Pons (tissue), 1 donor: Measurements from ENCODE around the gene FNDC3A.
"Not testable (repeated sequence)": the region's sequence is repeated elsewhere in the genome, so short reads cannot be mapped to it uniquely, and the experiment has no call there.

Source experiments
- DNase-seq: peaks from one replicate; pipeline ENCODE4 v3.0.0-alpha.2; 2016; ENCODE audit warnings: low spot score

FNDC3A gene

DNA sequence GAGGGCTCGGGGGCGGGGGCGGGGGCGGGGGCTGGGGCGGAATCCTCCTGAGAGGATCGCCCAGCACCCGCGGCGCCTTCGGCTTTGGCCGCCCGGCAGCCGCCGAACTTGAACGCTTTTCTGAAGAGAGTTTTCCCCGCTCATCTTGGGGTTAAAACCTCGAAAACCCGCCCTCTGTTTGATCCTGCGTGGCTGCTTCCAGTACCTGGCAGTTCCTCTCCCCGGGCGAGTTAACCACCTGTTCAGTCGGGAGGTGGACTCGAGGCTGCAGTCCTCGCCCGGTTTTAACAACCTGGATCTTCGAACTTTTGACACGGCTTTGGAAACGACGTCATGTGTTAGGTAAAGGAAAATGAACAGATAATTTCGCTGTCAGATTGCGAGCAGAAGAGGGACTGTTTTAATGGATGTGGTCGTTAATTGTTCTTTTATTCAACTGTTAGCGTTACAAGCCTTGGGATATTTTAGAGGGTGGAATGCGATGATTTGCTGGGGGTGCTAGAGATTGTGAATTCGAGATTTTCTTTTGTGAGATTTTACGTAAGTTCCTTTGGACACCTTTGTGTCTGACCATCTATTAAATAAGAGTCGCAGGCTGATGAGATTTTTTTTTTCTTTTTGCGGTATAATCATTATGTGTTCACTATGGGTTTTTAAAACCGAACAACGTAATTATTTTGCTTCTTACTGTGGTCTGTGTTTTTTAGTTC, 1.0 kb downstream of the FNDC3A start:
- peak; percentile 71 for DNase-seq

DNA sequence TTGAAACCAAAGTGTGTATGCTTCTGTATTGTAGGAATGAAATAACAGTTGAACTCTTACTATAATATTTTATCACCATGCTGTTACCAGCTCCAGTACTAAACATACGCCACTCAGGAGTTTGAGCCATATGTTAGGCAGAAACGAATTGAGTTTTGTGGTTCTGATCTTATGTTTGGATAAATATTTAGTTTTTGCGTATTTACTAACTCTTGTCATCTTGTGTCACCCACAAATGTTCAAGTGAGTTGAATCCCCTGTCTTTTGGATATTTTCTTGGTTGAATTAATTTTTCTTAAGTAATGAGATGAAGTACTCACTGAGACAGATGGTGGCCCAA, 1.5 kb downstream of the FNDC3A start:
- DNase-seq = peak; percentile 58

DNA sequence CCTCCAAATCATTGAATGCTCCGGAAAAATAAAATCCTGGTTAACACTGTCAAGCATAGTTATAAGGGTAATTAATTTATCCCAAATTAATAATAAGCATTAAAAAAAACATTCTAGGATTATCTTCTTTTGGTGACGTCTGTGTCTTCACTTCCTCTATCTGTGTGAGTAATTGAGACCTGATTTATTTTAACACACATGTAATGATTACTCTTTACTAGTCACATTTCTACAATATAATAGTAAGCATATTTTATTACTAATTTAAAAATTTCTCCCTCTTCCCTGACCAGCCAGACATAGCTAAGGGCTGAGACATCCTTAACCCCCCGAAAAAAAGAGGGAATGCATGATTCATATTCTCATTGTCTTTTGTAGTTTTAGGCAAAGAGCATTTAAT, 2.3 kb downstream of the FNDC3A start:
- no peak for DNase-seq

DNA sequence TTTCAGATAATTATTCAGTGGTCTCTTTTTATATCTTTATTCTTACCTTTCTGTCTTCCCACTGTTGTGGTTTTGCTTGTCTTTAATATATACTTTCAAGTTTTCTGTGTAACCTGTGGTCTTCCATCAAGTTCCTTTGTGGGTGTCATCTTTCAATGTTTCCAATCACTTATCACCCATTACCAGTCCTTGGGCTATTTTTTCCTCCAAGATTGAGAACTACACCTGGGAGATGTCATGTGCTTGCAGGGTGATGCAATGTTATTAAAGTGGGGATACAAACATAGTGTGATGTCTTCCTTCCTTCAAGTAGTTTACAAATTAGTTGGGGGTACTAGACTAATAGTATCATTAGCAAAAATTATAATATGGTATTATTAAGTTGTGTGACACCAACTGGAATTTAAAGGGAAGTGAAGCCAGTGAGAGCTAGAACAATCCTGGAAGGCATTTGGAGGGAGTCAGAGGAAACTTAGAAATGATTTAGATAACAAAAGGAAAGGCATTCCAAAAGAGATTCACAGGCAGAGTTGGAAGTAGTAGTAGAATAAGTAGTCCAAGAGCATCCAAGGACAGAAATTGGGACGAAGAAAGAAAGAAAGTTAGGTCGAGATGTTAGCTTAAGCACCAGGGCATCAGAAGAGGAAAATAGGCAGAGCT, 3.4 kb downstream of the FNDC3A start:
- DNase-seq = peak; percentile 11

DNA sequence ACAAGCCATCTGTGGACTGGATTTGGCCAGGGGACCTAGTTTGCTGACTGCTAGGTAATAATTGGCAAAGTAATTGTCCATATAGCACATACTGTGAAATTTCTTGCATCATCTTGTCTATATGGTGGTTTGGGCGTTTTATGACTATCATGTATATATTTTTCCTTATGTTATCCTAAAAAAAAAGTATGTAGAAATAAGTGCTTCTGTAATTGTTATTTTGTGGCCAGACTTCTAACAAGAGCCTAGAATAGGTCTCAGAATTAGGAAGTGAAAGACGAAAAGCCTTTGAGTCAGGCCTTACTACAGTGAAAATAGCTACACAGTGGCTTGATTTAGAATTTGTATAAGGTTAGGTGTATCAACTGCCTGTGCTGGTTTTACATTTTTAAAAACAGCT, 4.2 kb downstream of the FNDC3A start:
- peak; percentile 40 for DNase-seq

DNA sequence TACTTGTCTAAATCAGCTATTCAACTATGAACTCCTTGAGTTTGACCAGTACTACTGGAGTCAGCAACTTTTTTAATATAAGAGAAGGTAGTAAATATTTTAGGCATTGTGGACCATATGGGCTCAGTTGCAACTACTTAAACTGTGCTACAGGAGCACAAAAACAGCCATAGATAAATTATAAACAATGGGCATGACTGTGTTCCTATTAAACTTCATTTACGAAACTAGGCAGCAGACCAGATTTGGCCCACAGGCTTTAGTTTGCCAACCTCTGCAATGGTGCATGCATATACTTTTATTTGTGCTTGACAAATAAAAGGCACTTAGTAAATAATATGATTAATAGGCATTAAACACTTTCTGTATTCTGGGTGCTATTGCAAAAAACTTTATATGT, 7.6 kb downstream of the FNDC3A start:
- peak; percentile 11 for DNase-seq

DNA sequence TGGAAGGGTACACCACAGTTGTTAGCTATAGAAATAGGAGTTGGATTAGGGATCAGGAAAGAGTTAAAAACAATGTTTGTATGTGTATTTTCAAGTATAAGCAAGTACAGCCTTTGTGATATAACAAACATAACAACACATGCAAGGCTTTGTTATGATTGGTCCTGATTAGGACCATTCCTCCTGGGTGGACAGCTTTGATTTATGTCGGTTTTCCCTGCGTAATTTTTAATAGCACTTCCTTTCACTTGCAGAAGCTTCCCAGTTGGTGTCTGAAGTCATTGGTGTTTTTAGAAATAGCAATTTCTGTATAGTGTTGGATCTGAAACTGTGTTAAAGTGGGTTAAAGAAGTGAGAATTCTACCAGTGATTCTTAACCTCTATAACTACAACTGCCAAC, 10.0 kb downstream of the FNDC3A start:
- DNase-seq = no peak

DNA sequence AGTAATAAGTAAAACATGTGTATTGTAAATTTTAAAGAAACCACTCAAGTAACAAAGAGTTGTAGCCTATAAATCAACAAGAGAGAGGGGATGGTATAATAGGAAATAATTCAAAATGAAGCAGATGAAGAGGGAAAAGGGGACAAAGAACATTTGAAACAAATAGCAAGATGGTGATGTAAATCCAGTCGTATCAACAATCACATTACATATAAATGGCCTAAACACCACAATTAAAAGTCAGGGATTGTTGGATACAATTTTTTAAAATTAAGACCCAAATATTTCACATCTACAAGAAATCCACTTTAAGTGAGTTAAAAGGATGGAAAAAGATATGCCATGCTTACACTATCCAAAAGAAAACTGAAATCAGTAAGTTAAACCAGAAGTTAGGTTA, 15.2 kb downstream of the FNDC3A start:
- no peak for DNase-seq

DNA sequence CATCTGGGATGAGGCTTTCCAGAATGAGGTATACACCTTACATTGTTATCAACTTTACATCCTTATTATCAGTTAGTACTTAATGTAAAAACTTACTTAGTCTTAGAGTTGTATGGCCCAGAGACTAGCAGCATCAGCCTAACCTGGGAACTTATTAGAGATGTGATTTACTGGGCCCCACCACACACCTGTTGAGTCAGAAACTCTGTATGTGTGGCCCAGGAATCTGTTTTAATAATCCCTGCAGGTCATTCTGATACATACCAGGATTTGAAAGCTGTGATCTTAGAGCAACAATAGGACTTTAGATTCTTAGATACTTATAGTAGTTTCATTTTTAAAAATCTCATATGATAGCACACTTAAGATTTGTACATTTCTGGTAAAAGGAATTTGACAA, 17.4 kb downstream of the FNDC3A start:
- DNase-seq = no peak

DNA sequence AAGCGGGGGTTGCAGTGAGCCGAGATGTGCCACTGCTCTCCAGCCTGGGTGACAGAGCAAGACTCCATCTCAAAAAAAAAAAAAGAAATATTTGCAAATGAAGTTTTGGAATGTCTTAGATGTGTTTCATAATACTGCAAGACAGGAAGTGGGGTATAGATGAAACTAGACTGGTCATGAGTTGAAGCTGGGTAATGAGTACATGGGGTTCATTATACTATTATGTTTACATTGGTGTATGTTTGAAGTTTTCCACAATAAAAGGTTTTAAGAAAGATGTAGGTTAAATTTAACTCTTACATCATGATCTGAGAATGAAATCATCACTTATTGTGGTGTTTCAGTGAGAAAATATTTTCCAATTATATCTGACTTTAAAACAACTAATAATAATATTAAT, 19.0 kb downstream of the FNDC3A start:
- DNase-seq = no peak

DNA sequence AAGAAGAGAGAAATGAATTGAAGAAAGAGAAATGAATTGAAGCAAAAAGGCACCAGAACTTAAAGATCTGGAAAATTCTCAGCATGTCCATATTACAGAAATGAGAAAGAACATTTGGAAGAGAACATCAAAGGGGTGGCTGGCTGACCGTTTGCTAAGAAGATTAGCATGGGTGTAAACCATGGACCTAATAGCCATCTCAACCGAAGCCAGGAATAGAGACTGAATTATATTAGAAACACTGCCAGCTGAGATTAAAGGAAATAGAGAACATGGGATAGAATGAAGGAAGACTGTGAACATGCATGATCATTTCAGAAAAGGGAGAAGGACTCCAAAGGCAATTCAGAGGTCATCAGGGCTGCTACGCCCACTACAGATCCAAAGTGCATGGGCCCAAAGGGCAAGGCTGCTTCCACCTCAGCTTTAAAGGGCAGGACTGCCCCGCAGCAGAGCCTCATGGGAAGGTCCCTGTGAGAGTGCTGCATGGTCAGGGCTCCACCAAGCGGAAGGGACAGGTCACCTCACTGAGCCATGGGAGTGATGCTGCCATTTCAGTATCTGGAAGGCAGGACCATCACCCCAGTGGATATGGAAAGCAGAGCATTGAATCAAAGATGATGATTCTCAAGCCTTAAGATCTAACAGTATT, 23.1 kb downstream of the FNDC3A start:
- no peak for DNase-seq

DNA sequence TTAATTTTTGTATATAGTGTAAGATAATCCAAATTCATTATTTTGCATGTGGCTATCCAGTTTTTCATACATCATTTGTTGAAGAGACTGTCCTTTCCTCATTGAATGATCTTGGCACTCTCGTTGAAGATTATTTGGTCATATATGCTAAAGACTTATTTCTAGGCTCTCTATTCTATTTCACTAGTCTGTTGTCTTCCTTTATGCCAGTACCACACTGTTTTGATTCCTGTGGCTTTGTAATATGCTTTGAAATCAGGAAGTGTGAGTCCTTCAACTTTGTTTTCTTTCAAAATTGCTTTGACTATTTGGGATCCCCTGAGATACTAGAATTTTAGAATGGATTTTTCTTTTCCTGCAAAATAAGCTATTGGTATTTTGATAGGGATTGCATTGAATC, 24.5 kb downstream of the FNDC3A start:
- DNase-seq = no peak

DNA sequence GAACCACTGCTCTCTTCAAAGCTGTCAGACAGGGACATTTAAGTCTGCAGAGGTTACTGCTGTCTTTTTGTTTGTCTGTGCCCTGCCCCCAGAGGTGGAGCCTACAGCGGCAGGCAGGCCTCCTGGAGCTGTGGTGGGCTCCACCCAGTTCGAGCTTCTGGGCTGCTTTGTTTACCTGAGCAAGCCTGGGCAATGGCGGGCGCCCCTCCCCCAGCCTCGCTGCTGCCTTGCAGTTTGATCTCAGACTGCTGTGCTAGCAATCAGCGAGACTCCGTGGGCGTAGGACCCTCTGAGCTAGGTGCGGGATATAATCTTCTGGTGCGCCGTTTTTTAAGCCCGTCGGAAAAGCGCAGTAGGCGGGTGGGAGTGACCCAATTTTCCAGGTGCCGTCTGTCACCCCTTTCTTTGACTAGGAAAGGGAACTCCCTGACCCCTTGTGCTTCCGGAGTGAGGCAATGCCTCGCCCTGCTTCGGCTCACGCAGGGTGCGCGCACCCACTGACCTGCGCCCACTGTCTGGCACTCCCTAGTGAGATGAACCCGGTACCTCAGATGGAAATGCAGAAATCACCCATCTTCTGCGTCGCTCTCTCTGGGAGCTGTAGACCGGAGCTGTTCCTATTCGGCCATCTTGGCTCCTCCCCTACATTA, 43.4 kb downstream of the FNDC3A start:
- not testable (repeated sequence) for DNase-seq

DNA sequence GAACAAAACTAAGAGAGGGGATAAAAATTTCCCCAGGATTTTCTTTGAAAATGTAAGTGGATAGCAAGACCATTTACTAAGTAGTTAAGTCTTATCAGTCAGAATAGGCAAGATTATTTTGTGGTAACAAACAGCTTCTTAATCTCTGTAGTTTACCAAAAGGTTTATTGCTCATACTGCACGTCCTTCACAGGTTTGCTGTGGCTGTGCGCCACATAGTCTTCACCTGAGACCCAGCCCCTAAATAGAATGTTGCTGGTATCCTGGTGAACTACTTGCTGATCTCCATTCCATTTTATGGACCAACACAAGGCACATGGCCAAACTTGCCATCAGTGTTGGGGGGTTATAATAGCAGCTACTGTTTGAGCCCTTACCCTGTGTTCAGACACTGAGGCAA, 44.6 kb downstream of the FNDC3A start:
- no peak for DNase-seq

DNA sequence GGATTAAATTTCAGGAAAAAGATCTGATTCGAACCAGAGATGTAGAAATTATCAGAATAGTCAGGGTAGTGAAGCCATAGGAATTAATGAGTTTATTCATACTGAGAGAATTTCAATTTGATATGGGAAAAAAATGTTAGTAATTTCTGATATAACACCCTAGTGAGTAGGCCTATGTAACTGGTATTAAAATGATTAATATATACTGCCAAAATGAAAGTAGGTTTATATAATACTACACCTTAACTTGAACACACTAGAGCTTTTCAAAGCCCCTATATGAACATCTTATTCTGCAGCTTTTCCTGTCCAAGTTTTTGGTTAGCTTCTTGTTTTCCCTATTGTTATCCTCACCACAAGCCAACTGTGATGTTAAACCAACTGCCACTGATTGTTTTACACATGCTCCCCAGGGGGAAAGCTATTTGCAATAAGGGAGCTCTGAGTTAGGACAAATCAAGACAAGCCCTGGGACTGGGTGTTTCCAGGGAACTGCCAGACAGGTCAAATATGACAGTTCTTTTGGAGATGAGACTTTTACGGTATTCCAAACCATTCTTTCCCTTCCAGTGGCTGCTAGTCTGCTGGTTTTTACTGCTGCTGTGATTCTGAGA, 45.3 kb downstream of the FNDC3A start:
- DNase-seq = no peak

DNA sequence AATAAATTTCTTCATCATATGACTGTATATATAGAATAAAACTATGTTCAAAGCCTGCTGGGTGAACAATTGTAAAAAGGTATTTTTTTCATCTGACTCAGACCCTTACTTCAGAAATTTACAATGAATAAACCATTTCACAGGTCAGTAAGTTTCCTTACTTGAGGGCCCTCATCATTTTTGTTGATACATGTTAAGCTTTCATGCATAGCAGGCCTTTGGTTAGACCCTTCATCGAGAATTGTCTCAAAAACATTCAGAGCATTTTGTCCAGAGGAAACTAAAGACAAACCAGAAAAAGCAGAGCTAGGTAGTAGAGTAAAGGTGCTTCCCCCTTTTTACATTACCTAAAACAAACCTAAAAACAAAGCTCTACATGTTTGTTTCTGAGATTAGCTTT, 46.2 kb downstream of the FNDC3A start:
- DNase-seq = no peak

DNA sequence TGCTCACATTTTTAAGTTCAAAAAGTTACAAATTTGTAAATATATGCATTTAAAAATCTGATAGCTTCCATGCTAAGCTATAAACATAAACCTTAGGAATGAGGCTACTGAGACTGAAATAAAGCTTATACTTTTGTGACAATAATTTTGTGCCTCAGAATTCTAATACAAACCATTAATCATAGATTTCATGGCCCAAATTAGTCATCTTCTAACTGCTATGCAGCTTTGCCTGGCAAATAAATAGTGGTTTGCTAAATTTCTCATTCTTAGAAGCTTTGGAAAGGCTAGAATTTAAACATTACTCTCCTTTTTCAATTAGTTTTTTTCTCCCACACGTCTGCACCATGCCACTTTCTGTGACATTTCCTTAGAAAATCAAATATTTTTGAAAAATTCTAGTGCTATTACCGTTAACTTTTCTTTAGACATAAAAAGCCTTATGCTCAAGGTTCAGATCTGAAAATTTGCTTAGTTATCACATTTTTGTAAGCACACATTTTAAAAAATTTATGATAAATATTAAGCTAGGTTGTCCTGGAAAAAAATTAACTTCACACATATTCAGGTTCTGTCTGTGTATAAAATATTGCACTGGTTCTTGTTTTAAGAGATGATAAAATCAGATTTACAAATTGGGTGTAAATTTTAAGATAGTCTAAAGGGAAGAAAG, 46.9 kb downstream of the FNDC3A start:
- DNase-seq = no peak

DNA sequence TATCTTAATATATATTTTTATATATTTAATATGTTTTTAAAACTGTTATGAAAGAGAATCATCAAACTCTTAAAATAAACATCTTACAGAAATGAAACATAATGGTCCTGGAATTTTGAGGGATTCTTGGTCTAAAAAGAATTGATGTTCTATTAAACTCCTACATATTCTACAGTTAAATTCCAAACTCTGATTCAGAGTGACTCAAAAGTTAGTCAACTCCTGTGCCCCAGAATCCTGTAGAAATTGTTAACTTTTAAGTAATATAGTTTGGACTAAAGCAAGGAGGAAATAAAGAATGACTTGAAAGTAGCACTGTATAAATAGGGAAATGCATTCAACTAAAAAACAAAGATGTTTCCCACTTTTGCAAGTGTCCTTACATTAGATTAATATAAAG, 47.7 kb downstream of the FNDC3A start:
- no peak for DNase-seq

DNA sequence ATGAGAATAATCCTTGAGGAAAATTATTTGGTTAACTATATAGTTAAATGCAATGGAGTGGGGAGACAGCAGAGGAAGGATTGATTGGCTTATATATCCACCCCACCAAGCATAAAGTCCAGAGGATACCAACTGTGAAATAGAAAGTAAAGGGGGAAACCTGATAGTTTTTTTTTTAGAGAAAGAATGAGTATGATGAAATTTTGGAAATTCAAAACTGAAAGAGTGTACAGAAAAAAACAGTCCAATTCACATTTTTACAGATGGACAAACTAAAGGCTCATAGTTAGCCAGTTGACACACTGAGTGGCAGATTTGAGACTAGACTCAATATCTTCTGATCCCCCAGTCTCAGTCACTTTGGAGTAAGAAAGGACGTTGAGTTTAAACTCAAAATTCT, 51.1 kb downstream of the FNDC3A start:
- no peak for DNase-seq

DNA sequence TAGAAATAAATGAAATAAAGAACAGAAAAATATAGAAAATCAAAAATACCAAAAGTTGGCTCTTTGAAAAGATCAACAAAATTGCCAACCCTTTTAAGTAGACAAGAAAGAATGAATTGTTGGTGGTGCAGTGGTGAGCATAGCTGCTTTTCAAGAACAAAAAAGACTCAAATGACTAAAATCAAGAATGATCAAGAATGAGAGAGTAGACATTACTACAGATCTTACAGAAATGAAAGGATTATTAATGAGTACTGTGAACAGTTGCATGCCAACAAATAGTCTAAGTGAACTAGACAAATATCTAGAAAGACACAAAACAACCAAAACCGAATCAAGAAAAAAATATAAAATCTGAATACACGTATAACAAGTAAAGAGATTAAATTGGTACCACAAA, 53.9 kb downstream of the FNDC3A start:
- DNase-seq = no peak

DNA sequence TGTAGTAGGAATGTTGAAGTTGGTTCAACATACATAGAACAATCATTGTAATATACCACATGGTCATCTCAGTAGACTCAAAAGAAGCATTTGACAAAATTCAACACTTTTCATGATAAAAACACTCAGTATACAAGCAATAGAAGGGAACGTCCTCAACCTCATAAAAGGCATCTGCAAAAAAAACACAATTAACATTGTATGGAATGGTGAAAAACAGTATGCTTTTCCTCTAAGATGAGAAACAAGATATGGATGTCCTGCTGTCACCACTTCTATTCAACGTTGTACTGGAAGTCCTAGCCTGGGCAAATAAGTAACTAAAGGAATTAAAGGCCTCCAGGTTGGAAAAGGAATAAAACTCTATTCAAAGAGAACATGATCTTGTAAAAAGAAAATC, 54.5 kb downstream of the FNDC3A start:
- DNase-seq = no peak

DNA sequence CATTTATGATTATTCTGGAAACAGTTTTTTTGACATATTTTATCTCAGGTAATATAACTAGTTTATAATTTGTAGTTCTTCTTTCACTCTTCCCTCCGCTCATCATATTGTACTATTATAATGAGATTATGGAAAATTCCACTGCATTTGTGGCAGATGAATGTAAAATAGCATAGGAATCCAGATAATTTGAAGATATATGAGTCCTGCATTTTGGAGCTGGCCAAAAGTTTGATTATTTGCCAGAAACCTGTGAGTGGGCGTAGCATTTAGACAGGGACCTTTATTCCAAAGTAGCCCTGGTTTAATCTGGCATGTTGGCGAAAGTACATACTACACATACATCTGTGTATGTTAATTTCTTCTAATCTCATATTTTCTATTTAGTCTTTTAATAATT, 65.2 kb downstream of the FNDC3A start:
- no peak for DNase-seq
